ENCODE data around the gene HEY2. TPM values are rescaled to one million over a fixed set of nuclear protein-coding genes. Genes with fewer than 3 reads are reported as not detected.
A peak's percentile ranks its signal among the peaks of the same experiment; 100 is the strongest.
"Not testable (repeated sequence)": the region's sequence is repeated elsewhere in the genome, so short reads cannot be mapped to it uniquely, and the experiment has no call there.

Gene HEY2
- total and polyA plus RNA-seq, 8 donors, result 1.3 to 2.9 (median 1.9) TPM

GRCh38 chr6:125766641-125767040 lies 17.2 kb downstream of the HEY2 start:
- Histone ChIP-seq H3K9me3 (no peaks in the 10 kb centered on the region), H3K36me3 (no peaks in the 10 kb centered on the region), H3K27ac (no peak overlapping the region), H3K27me3 (no peaks in the 10 kb centered on the region), H3K4me1 (no peaks in the 10 kb centered on the region), H3K4me3 (no peak overlapping the region)
- ATAC-seq (no peak), DNase-seq (no peak), FAIRE-seq (no peak)
- intact Hi-C loops (cut with DNase I), result loop anchor here (5.0 to 10.0 kb wide), 3 partner anchors 454 to 462 kb away; partner anchors contain the start of gene HDDC2 (in 1 of the 3)
- WGBS, 2 donors, result 68 to 75% methylated on average over 4 of the region's 4 CpGs
- no peak for TF ChIP-seq CTCF (IDR thresholded peaks at IDR 0.05)

DNA sequence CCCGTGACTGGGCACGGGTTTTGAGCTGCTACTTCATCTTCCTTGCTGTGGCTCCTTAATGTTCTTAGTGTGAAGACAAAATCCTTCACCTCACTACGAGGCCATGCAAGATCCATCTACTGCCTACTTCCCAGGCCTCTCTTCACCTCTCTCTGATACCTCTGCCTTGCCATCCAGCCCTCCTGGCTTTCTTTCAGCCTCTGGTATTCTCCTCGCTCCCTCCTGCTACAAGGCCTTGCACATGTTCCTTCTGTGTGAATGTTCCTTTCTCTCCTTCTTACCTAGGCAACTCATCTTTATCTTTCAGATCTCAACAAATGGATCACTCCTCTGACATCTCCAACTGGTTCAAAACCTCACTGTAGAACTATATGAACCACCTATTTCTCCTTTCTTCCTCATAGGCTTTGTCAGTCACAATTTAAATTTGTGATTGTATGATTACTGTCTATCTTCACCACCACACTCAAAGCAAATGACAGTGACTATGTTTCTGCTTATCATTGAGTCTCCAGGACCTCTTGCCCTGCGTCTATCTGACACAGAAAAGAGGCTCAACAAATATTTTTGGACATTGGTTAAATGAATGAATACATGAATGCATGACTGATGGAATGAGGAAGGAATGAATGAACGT lies 19.8 kb downstream of the HEY2 start:
- no peak for FAIRE-seq
- Histone ChIP-seq H3K4me3 (no peak overlapping the region), H3K27ac (no peak overlapping the region), H3K27me3 (no peaks in the 10 kb centered on the region), H3K4me1 (no peaks in the 10 kb centered on the region), H3K9me3 (no peaks in the 10 kb centered on the region), H3K36me3 (no peaks in the 10 kb centered on the region)
- no peak for DNase-seq
- ATAC-seq, result no peak
- WGBS, 2 donors, result 52 to 57% methylated on average over 6 of the region's 6 CpGs
- intact Hi-C loops (cut with DNase I), result loop anchor here (5.0 to 10.0 kb wide), 3 partner anchors 457 to 464 kb away; partner anchors contain the start of gene HDDC2 (in 1 of the 3)
- no peak for TF ChIP-seq CTCF (IDR thresholded peaks at IDR 0.05)

DNA sequence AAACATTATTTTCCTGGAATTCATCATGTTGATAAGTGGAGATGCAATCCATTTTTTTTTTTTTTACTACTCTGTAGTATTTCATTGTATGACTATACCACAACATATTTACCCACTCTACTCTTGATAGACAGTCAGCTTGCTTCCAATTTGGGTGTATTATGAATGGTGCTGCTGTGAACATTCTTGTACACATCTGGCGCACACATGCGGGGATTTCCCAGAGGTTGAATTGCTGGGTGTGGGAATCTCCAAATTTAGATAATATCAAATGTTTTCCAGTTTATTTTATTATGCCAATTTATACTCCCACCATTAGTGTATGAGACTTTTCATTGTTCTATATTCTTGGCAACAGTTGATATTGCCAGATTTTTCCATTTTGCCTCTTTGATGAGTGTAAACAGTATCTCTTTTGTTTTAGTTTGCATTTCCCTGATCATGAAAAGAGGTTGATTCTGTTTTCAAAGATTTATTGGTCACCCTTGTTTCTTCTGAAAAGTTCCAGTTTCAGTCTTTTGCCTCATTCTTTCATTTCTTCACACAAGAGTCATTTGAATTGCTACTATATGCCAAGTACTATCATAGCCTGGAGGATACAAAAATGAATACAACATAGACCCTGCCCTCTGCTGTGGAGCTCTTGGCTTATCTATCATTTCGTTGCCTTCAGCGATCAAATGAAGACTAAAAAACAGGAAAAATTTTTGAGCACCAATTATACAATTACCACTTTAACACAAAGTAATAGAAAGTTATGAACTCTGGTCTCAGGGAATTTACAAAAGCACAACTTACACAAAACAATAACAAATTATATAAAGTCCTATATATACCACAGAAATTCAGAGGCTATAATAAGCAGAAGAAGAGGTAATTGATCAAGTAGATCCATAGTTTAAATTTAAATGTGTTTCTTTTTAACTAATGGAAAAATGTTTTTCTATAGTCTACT lies 24.2 kb downstream of the HEY2 start:
- 74 to 88% methylated on average over 4 of the region's 4 CpGs for WGBS, 2 donors
- Histone ChIP-seq H3K4me1 (no peaks in the 10 kb centered on the region), H3K9me3 (no peaks in the 10 kb centered on the region), H3K36me3 (no peaks in the 10 kb centered on the region), H3K27ac (no peak overlapping the region), H3K27me3 (no peaks in the 10 kb centered on the region), H3K4me3 (no peak overlapping the region)
- DNase-seq (no peak), FAIRE-seq (peak; percentile 26), ATAC-seq (no peak)
- intact Hi-C loops (cut with DNase I), result no loop called here
- TF ChIP-seq CTCF (IDR thresholded peaks at IDR 0.05), result no peak

DNA sequence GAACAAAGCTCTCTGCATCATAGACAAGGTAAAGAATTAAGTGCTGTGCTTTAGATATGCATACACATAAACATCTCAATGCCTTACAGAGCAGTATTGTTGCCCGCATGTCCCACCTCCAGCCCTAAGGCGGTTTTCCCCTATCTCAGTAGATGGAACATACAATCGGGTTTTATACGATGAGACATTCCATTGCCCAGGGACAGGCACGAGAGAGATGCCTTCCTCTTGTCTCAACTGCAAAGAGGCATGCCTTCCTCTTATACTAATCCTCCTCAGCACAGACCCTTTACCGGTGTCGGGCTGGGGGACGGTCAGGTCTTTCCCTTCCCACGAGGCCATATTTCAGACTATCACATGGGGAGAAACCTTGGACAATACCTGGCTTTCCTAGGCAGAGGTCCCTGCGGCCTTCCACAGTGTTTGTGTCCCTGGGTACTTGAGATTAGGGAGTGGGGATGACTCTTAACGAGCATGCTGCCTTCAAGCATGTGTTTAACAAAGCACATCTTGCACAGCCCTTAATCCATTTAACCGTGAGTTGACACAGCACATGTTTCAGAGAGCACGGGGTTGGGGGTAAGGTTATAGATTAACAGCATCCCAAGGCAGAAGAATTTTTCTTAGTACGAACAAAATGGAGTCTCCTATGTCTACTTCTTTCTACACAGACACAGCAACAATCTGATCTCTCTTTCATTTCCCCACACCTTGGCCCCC lies 26.8 kb downstream of the HEY2 start:
- WGBS, 2 donors, result 58 to 61% methylated on average over 13 to 14 of the region's 14 CpGs
- H3K9me3 ChIP-seq; H3K27ac ChIP-seq; H3K4me3 ChIP-seq; FAIRE-seq; ATAC-seq; DNase-seq; intact Hi-C loops (cut with DNase I); H3K36me3 ChIP-seq; H3K27me3 ChIP-seq; H3K4me1 ChIP-seq: not testable (repeated sequence)

All from pancreas (tissue), 10 donors.